Endodermal cell (in vitro differentiated cells): ENCODE results near the gene SYT17. TPM values are rescaled to one million over a fixed set of nuclear protein-coding genes. Genes with fewer than 3 reads are reported as not detected.

Source experiments
- DNase-seq: peaks from one replicate; pipeline ENCODE4 v3.0.0-alpha.2; 2017
- H3K27ac ChIP-seq: 2 replicates; pipeline ENCODE4 v1.5.1; 2013; ENCODE audit warnings: mild to moderate bottlenecking, low read depth, low read length, moderate library complexity
- H3K27me3 ChIP-seq: 2 replicates; pipeline ENCODE4 v1.6.1; 2013; ENCODE audit warnings: mild to moderate bottlenecking, low read length, moderate library complexity; ENCODE audit not compliant: insufficient read depth, control insufficient read depth, poor library complexity, severe bottlenecking
- H3K36me3 ChIP-seq: 2 replicates; pipeline ENCODE4 v1.7.0; 2013; ENCODE audit warnings: mild to moderate bottlenecking, low read length, moderate library complexity; ENCODE audit not compliant: control insufficient read depth, insufficient read depth
- H3K4me1 ChIP-seq: one replicate; pipeline ENCODE4 v1.7.0; 2013; ENCODE audit warnings: low read length; ENCODE audit not compliant: control insufficient read depth, insufficient read depth
- H3K4me3 ChIP-seq: 2 replicates; pipeline ENCODE4 v1.5.1; 2013; ENCODE audit warnings: mild to moderate bottlenecking, low read length, moderate library complexity
- H3K9ac ChIP-seq: 2 replicates; pipeline ENCODE4 v1.6.1; 2013; ENCODE audit warnings: mild to moderate bottlenecking, low read length, moderate library complexity; ENCODE audit not compliant: poor library complexity, severe bottlenecking; ENCODE audit errors: extremely low read depth
- H3K9me3 ChIP-seq: 2 replicates; pipeline ENCODE4 v1.6.1; 2013; ENCODE audit warnings: mild to moderate bottlenecking, low read length, moderate library complexity; ENCODE audit not compliant: control insufficient read depth
- H3K27ac Mint-ChIP-seq: 2 replicates; pipeline ENCODE4 v1.8.0; 2020; ENCODE audit warnings: mixed read lengths
- H3K27me3 Mint-ChIP-seq: 2 replicates; pipeline ENCODE4 v1.8.0; 2021; ENCODE audit warnings: mild to moderate bottlenecking, mixed read lengths; ENCODE audit not compliant: insufficient read depth
- H3K36me3 Mint-ChIP-seq: 2 replicates; pipeline ENCODE4 v1.8.0; 2020; ENCODE audit warnings: low read depth, mixed read lengths
- H3K4me1 Mint-ChIP-seq: 2 replicates; pipeline ENCODE4 v1.8.0; 2020; ENCODE audit warnings: mixed read lengths
- H3K4me3 Mint-ChIP-seq: 2 replicates; pipeline ENCODE4 v1.8.0; 2020; ENCODE audit warnings: mild to moderate bottlenecking, moderate library complexity, mixed read lengths
- H3K9me3 Mint-ChIP-seq: 2 replicates; pipeline ENCODE4 v1.8.0; 2020; ENCODE audit warnings: mild to moderate bottlenecking, mixed read lengths
- WGBS, 2 experiments: methylation state at CpG; one replicate each; pipeline versions ENCODE4 v1.1.5 to v1.1.7; 2013; ENCODE audit warnings: missing lambda C conversion rate in 2 of 2, mixed read lengths in 1 of 2; ENCODE audit not compliant: insufficient coverage in 1 of 2, insufficient read length in 1 of 2; 5-methylcytosine and 5-hydroxymethylcytosine counted together
- total RNA-seq, 2 donors: library from RNA; stranded (reverse); fragmentation: NEBNext Ultra II Directional in 1 of 2; extraction: Animal tissue kit (Norgen Biotek cat#: 25700) in 1 of 2; gene quantifications; 2 replicates in 1 of 2; 3 replicates in 1 of 2; pipeline ENCODE4 v1.2.1, GENCODE V29; 2021
- TF ChIP-seq, protein P1 (sequence below): fragments of 200-600 bp; sonication (generic); conservative IDR thresholded peaks from 2 replicates; pipeline ENCODE4 v1.5.0; 2021; ENCODE audit warnings: antibody characterized with exemption, mild to moderate bottlenecking

Gene SYT17
- total RNA-seq, 2 donors from 2014 or later, result 11.2 to 11.5 TPM

DNA sequence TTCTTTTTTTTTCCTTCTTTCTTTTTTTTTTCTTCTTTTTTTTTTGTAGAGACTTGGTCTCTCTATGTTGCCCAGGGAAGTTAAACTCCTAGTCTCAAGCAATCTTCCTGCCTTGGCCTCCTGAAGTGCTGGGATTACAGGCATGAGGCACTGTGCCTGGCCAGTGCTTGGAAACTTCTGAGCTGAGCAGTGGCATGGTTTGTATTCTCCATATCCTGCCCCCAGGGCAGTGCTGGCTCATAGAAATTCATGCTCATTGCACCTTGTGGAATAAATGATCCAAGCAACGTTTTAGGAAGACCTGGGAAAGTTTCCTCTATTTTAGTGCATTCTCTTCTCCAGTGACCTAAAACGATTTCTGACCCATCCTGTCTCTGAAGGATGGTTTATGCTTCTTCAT is 16.7 kb upstream of the SYT17 start:
- no peak overlapping the region for H3K27ac ChIP-seq
- Mint-ChIP-seq H3K27me3 (peaks cover 31% of the 10 kb centered on the region), H3K36me3 (no peaks in the 10 kb centered on the region), H3K4me3 (no peak overlapping the region), H3K27ac (no peak overlapping the region), H3K4me1 (no peaks in the 10 kb centered on the region), H3K9me3 (peaks cover 19% of the 10 kb centered on the region)
- peaks cover 21% of the 10 kb centered on the region for H3K9me3 ChIP-seq
- H3K36me3 ChIP-seq, result no peaks in the 10 kb centered on the region
- TF ChIP-seq, protein P1, sequence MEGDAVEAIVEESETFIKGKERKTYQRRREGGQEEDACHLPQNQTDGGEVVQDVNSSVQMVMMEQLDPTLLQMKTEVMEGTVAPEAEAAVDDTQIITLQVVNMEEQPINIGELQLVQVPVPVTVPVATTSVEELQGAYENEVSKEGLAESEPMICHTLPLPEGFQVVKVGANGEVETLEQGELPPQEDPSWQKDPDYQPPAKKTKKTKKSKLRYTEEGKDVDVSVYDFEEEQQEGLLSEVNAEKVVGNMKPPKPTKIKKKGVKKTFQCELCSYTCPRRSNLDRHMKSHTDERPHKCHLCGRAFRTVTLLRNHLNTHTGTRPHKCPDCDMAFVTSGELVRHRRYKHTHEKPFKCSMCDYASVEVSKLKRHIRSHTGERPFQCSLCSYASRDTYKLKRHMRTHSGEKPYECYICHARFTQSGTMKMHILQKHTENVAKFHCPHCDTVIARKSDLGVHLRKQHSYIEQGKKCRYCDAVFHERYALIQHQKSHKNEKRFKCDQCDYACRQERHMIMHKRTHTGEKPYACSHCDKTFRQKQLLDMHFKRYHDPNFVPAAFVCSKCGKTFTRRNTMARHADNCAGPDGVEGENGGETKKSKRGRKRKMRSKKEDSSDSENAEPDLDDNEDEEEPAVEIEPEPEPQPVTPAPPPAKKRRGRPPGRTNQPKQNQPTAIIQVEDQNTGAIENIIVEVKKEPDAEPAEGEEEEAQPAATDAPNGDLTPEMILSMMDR, result no peak
- 79 to 88% methylated on average over 2 of the region's 2 CpGs for WGBS, 2 experiments
- DNase-seq, result no peak
- no peak overlapping the region for H3K9ac ChIP-seq
- H3K27me3 ChIP-seq, result no peaks in the 10 kb centered on the region
- H3K4me1 ChIP-seq, result no peaks in the 10 kb centered on the region
- H3K4me3 ChIP-seq, result no peak overlapping the region

DNA sequence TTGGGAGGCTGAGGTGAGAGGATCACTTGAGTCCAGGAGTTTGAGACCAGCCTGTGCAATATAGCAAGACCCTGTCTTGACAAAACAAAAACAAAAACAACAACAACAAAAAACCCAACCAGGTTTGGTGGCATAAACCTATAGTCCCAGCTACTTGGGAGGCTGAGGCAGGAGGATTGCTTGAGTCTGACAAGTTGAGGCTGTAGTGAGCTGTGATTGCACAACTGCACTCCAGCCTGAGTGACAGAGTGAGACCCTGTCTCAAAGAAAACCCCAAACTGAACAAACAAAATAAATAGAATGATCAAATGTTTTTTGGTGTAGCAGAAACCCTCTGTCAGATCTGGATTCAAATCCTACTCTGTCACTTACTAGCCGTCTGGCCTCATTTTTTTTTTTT is 16.0 kb upstream of the SYT17 start:
- Histone ChIP-seq H3K4me3 (no peak overlapping the region), H3K9ac (no peak overlapping the region), H3K4me1 (no peaks in the 10 kb centered on the region), H3K27ac (no peak overlapping the region), H3K9me3 (peaks cover 22% of the 10 kb centered on the region), H3K36me3 (no peaks in the 10 kb centered on the region), H3K27me3 (no peaks in the 10 kb centered on the region)
- H3K27ac Mint-ChIP-seq, result no peak overlapping the region
- WGBS, 2 experiments, result 73% methylated on average over 1 of the region's 1 CpG; no CpG with 5 or more reads in 1 of the 2 experiments
- DNase-seq, result no peak
- H3K27me3 Mint-ChIP-seq, result peaks cover 37% of the 10 kb centered on the region
- H3K9me3 Mint-ChIP-seq, result peaks cover 22% of the 10 kb centered on the region
- TF ChIP-seq, protein P1, result no peak
- no peaks in the 10 kb centered on the region for H3K4me1 Mint-ChIP-seq
- no peak overlapping the region for H3K4me3 Mint-ChIP-seq
- no peaks in the 10 kb centered on the region for H3K36me3 Mint-ChIP-seq

DNA sequence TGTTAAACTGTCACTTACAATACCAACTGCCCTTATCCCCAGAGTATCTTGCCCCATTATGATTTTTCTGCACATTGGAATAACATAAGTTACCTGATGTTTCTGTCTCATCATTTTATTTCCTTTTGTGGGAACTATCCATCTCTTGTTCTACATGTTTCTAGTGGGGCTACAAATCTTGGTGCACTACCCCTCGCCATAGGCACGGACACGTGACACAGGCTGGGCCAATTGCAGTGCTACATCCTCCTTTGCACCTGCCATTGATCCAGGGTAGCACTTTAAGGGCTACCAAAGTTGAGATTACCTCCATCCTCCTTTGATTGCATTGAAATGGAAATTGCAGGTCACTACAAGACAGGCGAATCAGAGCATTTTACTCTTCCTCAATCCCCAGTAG is 14.2 kb upstream of the SYT17 start:
- DNase-seq, result no peak
- Histone ChIP-seq H3K27ac (no peak overlapping the region), H3K9me3 (peaks cover 11% of the 10 kb centered on the region), H3K4me1 (no peaks in the 10 kb centered on the region), H3K36me3 (no peaks in the 10 kb centered on the region), H3K4me3 (no peak overlapping the region), H3K9ac (no peak overlapping the region), H3K27me3 (peaks cover 10% of the 10 kb centered on the region)
- H3K27me3 Mint-ChIP-seq, result peaks cover 50% of the 10 kb centered on the region
- H3K4me3 Mint-ChIP-seq, result no peak overlapping the region
- H3K27ac Mint-ChIP-seq, result no peak overlapping the region
- WGBS, 2 experiments, result 83 to 90% methylated on average over 3 to 4 of the region's 4 CpGs
- H3K36me3 Mint-ChIP-seq, result no peaks in the 10 kb centered on the region
- H3K4me1 Mint-ChIP-seq, result no peaks in the 10 kb centered on the region
- TF ChIP-seq, protein P1, result no peak
- peaks cover 12% of the 10 kb centered on the region for H3K9me3 Mint-ChIP-seq
